HepG2 (cell line): ENCODE results near the gene SRCIN1. TPM values are rescaled to one million over a fixed set of nuclear protein-coding genes. Genes with fewer than 3 reads are reported as not detected.

Source experiments
- ATAC-seq: fragments of 200-7000 bp; cut with Tn5 transposase; 3 replicates; pipeline ENCODE4 v1.9.1; 2020; ENCODE audit warnings: mild to moderate bottlenecking, moderate library complexity
- BruUV-seq: library from RNA; stranded (reverse); fragments of 400-500 nt; replicated peaks from 2 replicates; lab custom pipeline; 2021; lab: Mats Ljungman, UMichigan
- CTCF ChIA-PET: fragments of 300-600 bp; formaldehyde crosslinking; extraction: SDS; loops from one replicate; lab custom pipeline; 2021; ENCODE audit warnings: low total read pairs, inconsistent platforms, low intra/inter-chr PET ratio; lab: Yijun Ruan, JAX
- POLR2A ChIA-PET: fragments of 350-600 bp; sonication (Branson Sonifier 250); formaldehyde crosslinking; loops from one replicate; lab custom pipeline; 2020; ENCODE audit warnings: antibody characterized with exemption, inconsistent platforms; lab: Yijun Ruan, JAX
- DNase-seq: peaks from one replicate; pipeline ENCODE4 v3.0.0-alpha.2; 2015; ENCODE audit warnings: low spot score
- FAIRE-seq: peaks from 3 replicates; lab custom pipeline; 2011; peaks lifted over from hg19 to GRCh38; lab: Jason Lieb, UNC
- H2AFZ ChIP-seq: one replicate; pipeline ENCODE4 v1.6.1; 2011; ENCODE audit warnings: low read length, inconsistent platforms
- H3K27ac ChIP-seq: fragments of 300-600 bp; 3 replicates; pipeline ENCODE4 v1.8.0; 2011; ENCODE audit warnings: mixed run types, mild to moderate bottlenecking, mixed read lengths, low read length, inconsistent platforms; ENCODE audit not compliant: insufficient read depth; ENCODE audit errors: extremely low read length
- H3K27me3 ChIP-seq, 2 experiments: fragments of 200-600 bp in 1 of 2; 2 replicates in 1 of 2; 3 replicates in 1 of 2; pipeline versions ENCODE4 v1.6.0 to v1.8.0; 2011; ENCODE audit warnings: low read length in 2 of 2, mild to moderate bottlenecking in 2 of 2, moderate library complexity in 2 of 2, inconsistent platforms in 1 of 2; ENCODE audit not compliant: insufficient read depth in 2 of 2, control insufficient read depth in 1 of 2
- H3K36me3 ChIP-seq, 2 experiments: fragments of 200-600 bp in 1 of 2; replicated peaks in 1 of 2; 2 replicates in 1 of 2; 3 replicates in 1 of 2; pipeline versions ENCODE4 v1.5.1 to v1.8.0; 2011; ENCODE audit warnings: low read length in 2 of 2, inconsistent platforms in 1 of 2; ENCODE audit not compliant: insufficient read depth in 2 of 2, control insufficient read depth in 1 of 2
- H3K4me1 ChIP-seq: 2 replicates; pipeline ENCODE4 v1.5.1; 2012; ENCODE audit warnings: low read length, inconsistent platforms; ENCODE audit not compliant: insufficient read depth
- H3K4me2 ChIP-seq: 2 replicates; pipeline ENCODE4 v1.6.0; 2011; ENCODE audit warnings: low read depth, low read length, inconsistent platforms
- H3K4me3 ChIP-seq, 3 experiments: fragments of 200-600 bp in 1 of 3; sonication (generic), shearing (Covaris generic) in 1 of 3; replicated peaks in 1 of 3; 2 replicates each; pipeline ENCODE4 v1.5.1; 2011 to 2016; ENCODE audit warnings: low read length in 3 of 3, inconsistent platforms in 2 of 3, low read depth in 2 of 3, mild to moderate bottlenecking in 2 of 3, control low read depth in 1 of 3, mixed read lengths in 1 of 3; ENCODE audit not compliant: insufficient read depth in 1 of 3
- H3K79me2 ChIP-seq: one replicate; pipeline ENCODE4 v1.6.1; 2011; ENCODE audit warnings: low read length, inconsistent platforms; ENCODE audit not compliant: insufficient read depth
- H3K9ac ChIP-seq: 2 replicates; pipeline ENCODE4 v1.6.0; 2011; ENCODE audit warnings: mild to moderate bottlenecking, low read depth, low read length, inconsistent platforms; ENCODE audit not compliant: insufficient read depth
- H3K9me3 ChIP-seq: 2 replicates; pipeline ENCODE4 v1.5.1; 2012; ENCODE audit warnings: mild to moderate bottlenecking, low read length
- H4K20me1 ChIP-seq: 2 replicates; pipeline ENCODE4 v1.6.0; 2011; ENCODE audit warnings: inconsistent platforms, mild to moderate bottlenecking, low read length, moderate library complexity; ENCODE audit not compliant: insufficient read depth
- ATF6 ChIP-seq: sonication (generic); formaldehyde crosslinking; conservative IDR thresholded peaks from 2 replicates; pipeline ENCODE4 v1.4.0; 2020; ENCODE audit warnings: missing genetic modification reagents
- ELK4 ChIP-seq: sonication (generic); formaldehyde crosslinking; IDR thresholded peaks from 2 replicates; pipeline ENCODE4 v1.9.0; 2021; ENCODE audit warnings: missing genetic modification reagents, borderline replicate concordance
- GTF3A ChIP-seq: sonication (generic); formaldehyde crosslinking; conservative IDR thresholded peaks from 2 replicates; pipeline ENCODE4 v1.4.0; 2020; ENCODE audit warnings: mild to moderate bottlenecking, missing genetic modification reagents
- HDAC6 ChIP-seq: fragments of 200-600 bp; sonication (generic); IDR thresholded peaks from 2 replicates; pipeline ENCODE4 v1.7.0; 2017; ENCODE audit warnings: mild to moderate bottlenecking, antibody characterized with exemption, low read length, low read depth
- HIVEP1 ChIP-seq: sonication (generic); formaldehyde crosslinking; IDR thresholded peaks from 2 replicates; pipeline ENCODE4 v1.4.0; 2020; ENCODE audit warnings: mild to moderate bottlenecking, missing genetic modification reagents
- SAP130 ChIP-seq: IDR thresholded peaks from 2 replicates; pipeline ENCODE4 v1.6.1; 2016; ENCODE audit warnings: low read depth
- SPEN ChIP-seq: sonication (generic); formaldehyde crosslinking; IDR thresholded peaks from 2 replicates; pipeline ENCODE4 v1.5.1; 2020; ENCODE audit warnings: low read depth, mild to moderate bottlenecking, missing genetic modification reagents
- SRSF4 ChIP-seq: fragments of 200-400 bp; formaldehyde crosslinking; IDR thresholded peaks from one replicate; pipeline ENCODE4 v1.6.1; 2018; ENCODE audit warnings: mild to moderate bottlenecking, low read depth, low read length, moderate library complexity; ENCODE audit not compliant: poor library complexity, severe bottlenecking
- THAP9 ChIP-seq: sonication (generic); formaldehyde crosslinking; IDR thresholded peaks from 2 replicates; pipeline ENCODE4; 2020; ENCODE audit warnings: missing genetic modification reagents, mild to moderate bottlenecking, borderline replicate concordance
- ZBTB34 ChIP-seq: sonication (generic); formaldehyde crosslinking; IDR thresholded peaks from 2 replicates; pipeline ENCODE4 v1.8.0; 2022; ENCODE audit warnings: mild to moderate bottlenecking, missing genetic modification reagents
- ZNF264 ChIP-seq: sonication (generic); formaldehyde crosslinking; IDR thresholded peaks from 2 replicates; pipeline ENCODE4 v1.4.0; 2020; ENCODE audit warnings: missing genetic modification reagents
- WGBS: methylation state at CpG from one replicate; pipeline ENCODE4 v1.1.6; 2017; ENCODE audit warnings: low lambda C conversion rate; 5-methylcytosine and 5-hydroxymethylcytosine counted together
- in situ Hi-C: cut with HindIII; loops from 2 replicates; pipeline ENCODE4 v1.10.0; 2017; ENCODE audit warnings: low pct_unique_long_range_greater_than_20kb; ENCODE audit not compliant: extremely low pct_ligation_motif_present
- intact Hi-C: fragments of 100-400 bp; cut with micrococcal nuclease; formaldehyde crosslinking; loops from one replicate; pipeline ENCODE4 v1.10.0; 2022; ENCODE audit not compliant: unreplicated experiment
- polyA plus RNA-seq, 8 experiments: library from polyadenylated mRNA; depleted of rRNA in 3 of 8; stranded (reverse) in 7 of 8; unstranded in 1 of 8; fragments of >200 nt; fragmentation: Illumina TruSeq in 4 of 8; extraction: Trizol in 4 of 8; gene quantifications; 2 replicates each; pipeline versions ENCODE4 v1.2.1 to v1.2.3, GENCODE V29; 2011 to 2016; ENCODE audit warnings: low read depth in 4 of 8, missing spikeins in 1 of 8, mixed read lengths in 1 of 8; ENCODE audit not compliant: insufficient read depth in 1 of 8
- total RNA-seq, 5 experiments: library from RNA; depleted of rRNA; stranded (reverse); fragments of >200 nt; fragmentation: Illumina TruSeq; extraction: Trizol; gene quantifications; 2 replicates each; pipeline ENCODE4 v1.2.3, GENCODE V29; 2016; ENCODE audit warnings: low read depth in 1 of 5

The SRCIN1 gene
- total and polyA plus RNA-seq, 2 of the 13 experiments (the other 11 are each of a cell fraction or from before 2014, with no cell fraction given): 1.2 to 9.6 TPM

- TF ChIP-seq THAP9 (CRISPR knock-in tag) (no peak), HIVEP1 (CRISPR knock-in tag) (no peak)
- TF ChIP-seq, all 625 proteins: peak for 0
Observed at GRCh38 chr17:38556239-38556638, 49.5 kb downstream of the SRCIN1 start (continued).

- Histone ChIP-seq H3K27me3 (0 out of 5 replicates have a peak, but pooled peaks cover 0 to 2% of the 10 kb centered on the region in 2 experiments), H3K36me3 (no peaks in the 10 kb centered on the region), H3K4me1 (peaks cover 27% of the 10 kb centered on the region), H4K20me1 (no peaks in the 10 kb centered on the region), H3K27ac (no peak overlapping the region), H3K9me3 (no peaks in the 10 kb centered on the region), H2AFZ (no peak overlapping the region), H3K4me2 (no peak overlapping the region), H3K79me2 (no peaks in the 10 kb centered on the region), H3K9ac (no peak overlapping the region), H3K4me3 (no peak overlapping the region)
- FAIRE-seq: no peak
- BruUV-seq: no TSS peak
- in situ Hi-C loops (loop anchor here (5.0 kb wide), 2 partner anchors 33 to 113 kb away; no protein-coding TSS in a partner anchor), intact Hi-C loops (loop anchor here (5.0 kb wide), 1 partner anchor 42 kb away; no protein-coding TSS in a partner anchor)
- ChIA-PET CTCF (no interaction called here), POLR2A (interaction anchor here (1.1 kb wide), 1 partner anchor 9 kb away, joined by 3 read pairs; no protein-coding TSS in a partner anchor)
- no peak for ATAC-seq
- no peak for DNase-seq
- 69% methylated on average over 8 of the region's 8 CpGs for WGBS
- TF ChIP-seq SAP130 (CRISPR knock-in tag) (no peak), ATF6 (CRISPR knock-in tag) (no peak), ZNF264 (CRISPR knock-in tag) (no peak), HDAC6 (no peak), GTF3A (CRISPR knock-in tag) (no peak), ZBTB34 (CRISPR knock-in tag) (no peak), SPEN (CRISPR knock-in tag) (no peak), SRSF4 (no peak), ELK4 (CRISPR knock-in tag) (no peak)
Observed at GRCh38 chr17:38554430-38555350, 51.1 kb downstream of the SRCIN1 start.
